ENCODE measurements around the gene ZNF287. TPM values are rescaled to one million over a fixed set of nuclear protein-coding genes. Genes with fewer than 3 reads are reported as not detected.

The ZNF287 gene
- total RNA-seq, 1 experiment from 2014 or later, result 5.4 TPM

DNA sequence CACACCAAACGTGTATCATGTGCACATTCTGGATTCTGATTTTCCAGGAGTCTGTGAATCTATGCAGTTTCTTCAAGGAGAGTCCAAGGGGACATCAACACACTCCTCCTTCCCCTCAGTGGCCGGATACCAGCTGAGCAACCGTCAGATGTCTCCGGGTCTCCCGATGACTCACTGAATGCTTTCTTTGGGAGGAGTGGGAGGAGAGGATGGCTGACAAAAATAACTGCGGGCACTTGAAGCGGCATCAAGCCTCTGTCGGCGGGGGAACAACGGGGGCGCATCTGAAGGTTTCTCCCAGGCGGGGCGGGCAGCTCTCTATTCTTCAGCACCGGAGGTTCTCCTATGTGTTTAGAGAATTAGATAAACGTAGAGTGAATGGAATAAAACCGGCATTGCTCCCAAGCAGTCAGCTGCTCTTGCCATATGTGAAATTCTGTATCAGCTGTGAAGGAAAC is 52.4 kb downstream of the ZNF287 start:
- ChIA-PET POLR2A (no interaction called here), CTCF (interaction anchor here (0.5 to 8.8 kb wide), 3 partner anchors 20 to 84 kb away, joined by 3 to 204 read pairs (median 4); no protein-coding TSS in a partner anchor)
- DNase-seq (ENCODE audit: low spot score) (no peak), ATAC-seq (peak; percentile 43)
- peaks cover 23% of the 10 kb centered on the region for H3K27me3 Mint-ChIP-seq (ENCODE audit: low read depth)
- peaks cover 31% of the 10 kb centered on the region for H3K4me1 Mint-ChIP-seq
- no peak overlapping the region for H3K4me3 Mint-ChIP-seq
- TF ChIP-seq ZMAT4 (CRISPR knock-in tag; IDR thresholded peaks at IDR 0.05) (no peak), CTCF (IDR thresholded peaks at IDR 0.05) (no peak), OVOL2 (CRISPR knock-in tag; IDR thresholded peaks at IDR 0.05; ENCODE audit: borderline replicate concordance) (no peak), HMGA2 (CRISPR knock-in tag; IDR thresholded peaks at IDR 0.05) (no peak), ZNF121 (CRISPR knock-in tag; IDR thresholded peaks at IDR 0.05) (no peak), NR1H2 (CRISPR knock-in tag; IDR thresholded peaks at IDR 0.05) (no peak), RORB (CRISPR knock-in tag; IDR thresholded peaks at IDR 0.05) (no peak), ZNF532 (CRISPR knock-in tag; IDR thresholded peaks at IDR 0.05; ENCODE audit: borderline replicate concordance) (no peak), ELF4 (CRISPR knock-in tag; IDR thresholded peaks at IDR 0.05; ENCODE audit: low read depth) (no peak), CDX4 (CRISPR knock-in tag; IDR thresholded peaks at IDR 0.05; ENCODE audit: borderline replicate concordance) (no peak)
- TF ChIP-seq, protein P1, sequence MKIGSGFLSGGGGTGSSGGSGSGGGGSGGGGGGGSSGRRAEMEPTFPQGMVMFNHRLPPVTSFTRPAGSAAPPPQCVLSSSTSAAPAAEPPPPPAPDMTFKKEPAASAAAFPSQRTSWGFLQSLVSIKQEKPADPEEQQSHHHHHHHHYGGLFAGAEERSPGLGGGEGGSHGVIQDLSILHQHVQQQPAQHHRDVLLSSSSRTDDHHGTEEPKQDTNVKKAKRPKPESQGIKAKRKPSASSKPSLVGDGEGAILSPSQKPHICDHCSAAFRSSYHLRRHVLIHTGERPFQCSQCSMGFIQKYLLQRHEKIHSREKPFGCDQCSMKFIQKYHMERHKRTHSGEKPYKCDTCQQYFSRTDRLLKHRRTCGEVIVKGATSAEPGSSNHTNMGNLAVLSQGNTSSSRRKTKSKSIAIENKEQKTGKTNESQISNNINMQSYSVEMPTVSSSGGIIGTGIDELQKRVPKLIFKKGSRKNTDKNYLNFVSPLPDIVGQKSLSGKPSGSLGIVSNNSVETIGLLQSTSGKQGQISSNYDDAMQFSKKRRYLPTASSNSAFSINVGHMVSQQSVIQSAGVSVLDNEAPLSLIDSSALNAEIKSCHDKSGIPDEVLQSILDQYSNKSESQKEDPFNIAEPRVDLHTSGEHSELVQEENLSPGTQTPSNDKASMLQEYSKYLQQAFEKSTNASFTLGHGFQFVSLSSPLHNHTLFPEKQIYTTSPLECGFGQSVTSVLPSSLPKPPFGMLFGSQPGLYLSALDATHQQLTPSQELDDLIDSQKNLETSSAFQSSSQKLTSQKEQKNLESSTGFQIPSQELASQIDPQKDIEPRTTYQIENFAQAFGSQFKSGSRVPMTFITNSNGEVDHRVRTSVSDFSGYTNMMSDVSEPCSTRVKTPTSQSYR (CRISPR knock-in tag; IDR thresholded peaks at IDR 0.05), result no peak
- TF ChIP-seq, protein P2, sequence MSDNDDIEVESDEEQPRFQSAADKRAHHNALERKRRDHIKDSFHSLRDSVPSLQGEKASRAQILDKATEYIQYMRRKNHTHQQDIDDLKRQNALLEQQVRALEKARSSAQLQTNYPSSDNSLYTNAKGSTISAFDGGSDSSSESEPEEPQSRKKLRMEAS (CRISPR knock-in tag; IDR thresholded peaks at IDR 0.05), result no peak
- TF ChIP-seq, protein P3, sequence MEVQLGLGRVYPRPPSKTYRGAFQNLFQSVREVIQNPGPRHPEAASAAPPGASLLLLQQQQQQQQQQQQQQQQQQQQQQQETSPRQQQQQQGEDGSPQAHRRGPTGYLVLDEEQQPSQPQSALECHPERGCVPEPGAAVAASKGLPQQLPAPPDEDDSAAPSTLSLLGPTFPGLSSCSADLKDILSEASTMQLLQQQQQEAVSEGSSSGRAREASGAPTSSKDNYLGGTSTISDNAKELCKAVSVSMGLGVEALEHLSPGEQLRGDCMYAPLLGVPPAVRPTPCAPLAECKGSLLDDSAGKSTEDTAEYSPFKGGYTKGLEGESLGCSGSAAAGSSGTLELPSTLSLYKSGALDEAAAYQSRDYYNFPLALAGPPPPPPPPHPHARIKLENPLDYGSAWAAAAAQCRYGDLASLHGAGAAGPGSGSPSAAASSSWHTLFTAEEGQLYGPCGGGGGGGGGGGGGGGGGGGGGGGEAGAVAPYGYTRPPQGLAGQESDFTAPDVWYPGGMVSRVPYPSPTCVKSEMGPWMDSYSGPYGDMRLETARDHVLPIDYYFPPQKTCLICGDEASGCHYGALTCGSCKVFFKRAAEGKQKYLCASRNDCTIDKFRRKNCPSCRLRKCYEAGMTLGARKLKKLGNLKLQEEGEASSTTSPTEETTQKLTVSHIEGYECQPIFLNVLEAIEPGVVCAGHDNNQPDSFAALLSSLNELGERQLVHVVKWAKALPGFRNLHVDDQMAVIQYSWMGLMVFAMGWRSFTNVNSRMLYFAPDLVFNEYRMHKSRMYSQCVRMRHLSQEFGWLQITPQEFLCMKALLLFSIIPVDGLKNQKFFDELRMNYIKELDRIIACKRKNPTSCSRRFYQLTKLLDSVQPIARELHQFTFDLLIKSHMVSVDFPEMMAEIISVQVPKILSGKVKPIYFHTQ (CRISPR knock-in tag; IDR thresholded peaks at IDR 0.05), result no peak
- H3K27ac Mint-ChIP-seq, result no peak overlapping the region
- H3K36me3 Mint-ChIP-seq, result no peaks in the 10 kb centered on the region
- H3K9me3 Mint-ChIP-seq, result no peaks in the 10 kb centered on the region

Data from WTC11 (cell line).